ENCODE measurements around the gene USP20.
A peak's percentile ranks its signal among the peaks of the same experiment; 100 is the strongest.

The USP20 gene

DNA sequence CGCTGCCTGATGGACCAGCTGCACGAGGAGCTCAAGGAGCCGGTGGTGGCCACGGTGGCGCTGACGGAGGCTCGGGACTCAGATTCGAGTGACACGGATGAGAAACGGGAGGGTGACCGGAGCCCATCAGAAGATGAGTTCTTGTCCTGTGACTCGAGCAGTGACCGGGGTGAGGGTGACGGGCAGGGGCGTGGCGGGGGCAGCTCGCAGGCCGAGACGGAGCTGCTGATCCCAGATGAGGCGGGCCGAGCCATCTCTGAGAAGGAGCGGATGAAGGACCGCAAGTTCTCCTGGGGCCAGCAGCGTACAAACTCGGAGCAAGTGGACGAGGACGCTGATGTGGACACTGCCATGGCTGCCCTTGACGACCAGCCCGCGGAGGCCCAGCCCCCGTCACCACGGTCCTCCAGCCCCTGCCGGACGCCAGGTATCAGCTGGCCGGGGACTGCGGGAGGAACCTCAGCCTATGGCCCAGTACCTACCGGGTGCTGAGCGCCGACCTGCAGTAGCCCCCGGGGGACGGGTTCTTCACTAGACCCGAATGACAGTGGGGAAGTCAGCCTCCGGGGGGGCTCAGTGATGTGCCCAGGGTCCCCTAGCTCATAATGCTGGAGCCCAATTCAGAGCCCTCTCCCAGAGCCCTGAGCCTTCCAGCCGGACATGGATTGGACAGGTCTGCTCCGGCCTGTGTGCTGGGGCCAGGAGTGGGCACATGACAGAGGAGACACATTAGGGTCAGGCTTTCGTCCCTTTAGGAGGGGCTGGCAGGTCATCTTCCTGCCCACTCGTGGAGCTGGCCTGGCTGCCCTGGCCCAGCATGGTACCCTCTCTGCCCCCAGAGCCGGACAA, 33.0 kb downstream of the USP20 start:
- DNase-seq, result peak; percentile 22
- Mint-ChIP-seq H3K9me3 (no peaks in the 10 kb centered on the region), H3K4me3 (peak overlapping the region; percentile 67), H3K36me3 (peaks cover 63% of the 10 kb centered on the region), H3K4me1 (peaks cover 89% of the 10 kb centered on the region), H3K27me3 (no peaks in the 10 kb centered on the region), H3K27ac (peak overlapping the region; percentile 92)
- CTCF ChIA-PET, result interaction anchor here (0.5 to 2.7 kb wide), 4 partner anchors 17 to 985 kb away, joined by 3 to 15 read pairs (median 4); no protein-coding TSS in a partner anchor

DNA sequence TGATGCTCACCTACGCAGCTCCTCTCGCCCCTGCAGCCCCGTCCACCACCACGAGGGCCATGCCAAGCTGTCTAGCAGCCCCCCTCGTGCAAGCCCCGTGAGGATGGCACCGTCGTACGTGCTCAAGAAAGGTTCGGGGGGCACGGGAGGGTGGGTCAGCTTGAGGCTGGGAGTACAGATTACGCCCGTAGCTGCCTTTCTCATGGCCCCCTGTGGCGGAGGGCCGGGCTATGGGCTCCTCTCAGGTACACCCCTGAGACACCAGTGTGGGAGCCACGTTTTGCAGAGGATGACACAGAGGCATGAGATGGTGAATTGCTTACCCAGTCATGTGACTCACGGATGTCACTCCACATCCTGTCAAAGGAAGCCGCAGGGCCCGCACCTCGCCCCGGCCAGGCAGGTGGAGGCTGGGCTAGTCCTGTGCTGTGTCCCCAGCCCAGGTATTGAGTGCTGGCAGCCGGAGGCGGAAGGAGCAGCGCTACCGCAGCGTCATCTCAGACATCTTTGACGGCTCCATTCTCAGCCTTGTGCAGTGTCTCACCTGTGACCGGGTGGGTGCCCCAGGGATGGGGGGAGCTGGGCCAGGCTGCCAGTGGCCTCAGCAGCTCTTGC, 33.7 kb downstream of the USP20 start:
- H3K27ac Mint-ChIP-seq, result peak overlapping the region; percentile 92
- H3K36me3 Mint-ChIP-seq, result peaks cover 63% of the 10 kb centered on the region
- peak overlapping the region; percentile 67 for H3K4me3 Mint-ChIP-seq
- H3K27me3 Mint-ChIP-seq, result no peaks in the 10 kb centered on the region
- no peaks in the 10 kb centered on the region for H3K9me3 Mint-ChIP-seq
- peaks cover 84% of the 10 kb centered on the region for H3K4me1 Mint-ChIP-seq
- peak; percentile 96 for DNase-seq
- CTCF ChIA-PET, result interaction anchor here (0.5 to 2.7 kb wide), 5 partner anchors 13 to 985 kb away, joined by 3 to 15 read pairs (median 3); no protein-coding TSS in a partner anchor

DNA sequence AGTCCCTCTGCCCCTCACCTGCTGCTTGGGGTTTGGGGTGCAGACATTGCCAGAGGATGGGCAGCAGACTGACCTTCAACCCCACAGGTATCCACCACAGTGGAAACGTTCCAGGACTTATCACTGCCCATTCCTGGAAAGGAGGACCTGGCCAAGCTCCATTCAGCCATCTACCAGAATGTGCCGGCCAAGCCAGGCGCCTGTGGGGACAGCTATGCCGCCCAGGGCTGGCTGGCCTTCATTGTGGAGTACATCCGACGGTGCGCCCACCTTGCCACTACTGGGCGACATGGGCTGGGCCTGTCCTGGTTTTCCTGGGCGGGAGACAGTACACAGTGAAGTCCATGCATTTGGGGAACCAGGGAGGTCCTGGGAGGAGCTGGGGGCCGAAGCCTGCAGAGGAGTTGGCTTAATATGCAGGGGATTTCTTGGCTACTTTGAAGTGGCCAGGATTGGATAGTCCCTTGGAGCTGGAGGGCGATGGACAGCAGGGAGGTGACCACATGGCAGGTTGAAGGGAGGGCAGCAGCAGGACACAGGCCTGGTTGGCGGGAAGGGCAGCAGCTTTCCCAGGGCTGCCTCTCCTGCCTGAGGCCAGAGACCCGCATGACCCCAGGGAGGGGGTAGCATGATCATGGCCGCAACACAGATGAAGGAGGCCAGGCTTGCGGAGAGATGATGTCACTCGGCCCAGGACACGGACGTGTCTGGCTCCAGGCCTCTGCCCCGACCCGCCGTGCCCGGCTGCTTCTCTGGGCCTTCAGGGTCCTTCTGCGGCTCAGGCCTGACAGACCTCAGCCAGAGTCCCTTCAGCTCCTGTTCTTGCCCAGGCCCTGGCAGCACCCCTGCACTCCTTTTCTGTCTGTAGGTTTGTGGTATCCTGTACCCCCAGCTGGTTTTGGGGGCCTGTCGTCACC, 34.6 kb downstream of the USP20 start:
- Mint-ChIP-seq H3K27me3 (no peaks in the 10 kb centered on the region), H3K9me3 (no peaks in the 10 kb centered on the region), H3K4me1 (peaks cover 79% of the 10 kb centered on the region), H3K36me3 (peaks cover 68% of the 10 kb centered on the region), H3K4me3 (peak overlapping the region; percentile 67), H3K27ac (peak overlapping the region; percentile 92)
- CTCF ChIA-PET, result interaction anchor here (1.2 to 2.7 kb wide), 3 partner anchors 12 to 31 kb away, joined by 3 to 15 read pairs (median 3); no protein-coding TSS in a partner anchor
- peak; percentile 21 for DNase-seq

DNA sequence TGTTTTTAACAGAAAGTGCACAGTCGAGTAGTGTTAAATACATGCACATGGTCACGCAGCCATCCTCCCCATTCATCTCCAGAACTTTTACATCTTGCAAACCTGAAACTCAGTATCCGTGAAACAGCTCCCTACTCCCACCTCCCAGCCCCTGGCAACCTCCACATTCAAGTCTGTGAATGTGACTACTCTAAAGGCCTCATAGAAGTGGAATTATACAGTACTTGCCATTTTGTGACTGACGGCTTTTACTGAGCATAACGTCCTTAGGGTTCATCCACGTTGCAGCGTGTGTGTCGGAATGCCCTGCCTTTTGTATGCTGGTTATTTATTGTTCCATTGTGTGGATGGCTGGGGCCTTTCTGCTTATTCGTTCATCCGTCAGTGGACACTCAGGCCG, 35.8 kb downstream of the USP20 start:
- peak; percentile 6 for DNase-seq
- peaks cover 71% of the 10 kb centered on the region for H3K4me1 Mint-ChIP-seq
- H3K4me3 Mint-ChIP-seq, result peak overlapping the region; percentile 67
- no peaks in the 10 kb centered on the region for H3K9me3 Mint-ChIP-seq
- H3K27ac Mint-ChIP-seq, result peak overlapping the region; percentile 92
- no peaks in the 10 kb centered on the region for H3K27me3 Mint-ChIP-seq
- peaks cover 66% of the 10 kb centered on the region for H3K36me3 Mint-ChIP-seq
- CTCF ChIA-PET, result no interaction called here

DNA sequence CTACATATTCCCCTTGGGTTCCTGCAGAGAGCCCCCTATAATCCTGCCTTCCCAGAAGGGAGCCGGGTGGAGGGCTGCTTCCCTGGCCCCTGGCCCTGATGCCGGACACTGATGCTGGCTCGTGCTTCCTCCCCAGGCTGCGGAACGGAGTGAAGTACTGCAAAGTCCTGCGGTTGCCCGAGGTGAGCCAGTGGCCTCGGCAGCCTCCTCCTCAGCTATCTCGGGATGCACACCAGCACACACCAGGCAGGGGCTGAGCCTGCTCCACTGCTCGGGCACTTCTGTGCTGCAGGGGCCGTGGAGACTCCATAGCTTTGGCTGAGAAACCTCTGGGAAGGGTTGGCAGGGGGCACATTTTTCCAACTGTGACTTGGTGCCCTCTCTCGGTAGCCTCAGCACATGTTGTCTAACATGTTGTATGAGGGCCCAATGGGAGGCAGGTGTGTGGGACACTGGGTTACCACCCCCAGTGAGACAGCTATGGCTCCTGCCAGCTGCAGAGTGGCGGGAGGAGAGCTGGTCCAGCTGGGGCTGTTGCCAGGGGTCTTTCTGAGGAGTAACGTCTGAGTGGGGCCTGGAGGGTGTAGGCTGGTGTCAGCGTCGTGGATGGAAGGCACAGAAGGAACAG, 38.4 kb downstream of the USP20 start:
- H3K36me3 Mint-ChIP-seq, result peaks cover 64% of the 10 kb centered on the region
- H3K27me3 Mint-ChIP-seq, result no peaks in the 10 kb centered on the region
- peak overlapping the region; percentile 88 for H3K27ac Mint-ChIP-seq
- CTCF ChIA-PET, result interaction anchor here (0.7 to 1.3 kb wide), 2 partner anchors 13 to 45 kb away, joined by 4 to 7 read pairs; no protein-coding TSS in a partner anchor
- DNase-seq, result no peak
- H3K4me3 Mint-ChIP-seq, result no peak overlapping the region
- H3K4me1 Mint-ChIP-seq, result peaks cover 55% of the 10 kb centered on the region
- H3K9me3 Mint-ChIP-seq, result no peaks in the 10 kb centered on the region

DNA sequence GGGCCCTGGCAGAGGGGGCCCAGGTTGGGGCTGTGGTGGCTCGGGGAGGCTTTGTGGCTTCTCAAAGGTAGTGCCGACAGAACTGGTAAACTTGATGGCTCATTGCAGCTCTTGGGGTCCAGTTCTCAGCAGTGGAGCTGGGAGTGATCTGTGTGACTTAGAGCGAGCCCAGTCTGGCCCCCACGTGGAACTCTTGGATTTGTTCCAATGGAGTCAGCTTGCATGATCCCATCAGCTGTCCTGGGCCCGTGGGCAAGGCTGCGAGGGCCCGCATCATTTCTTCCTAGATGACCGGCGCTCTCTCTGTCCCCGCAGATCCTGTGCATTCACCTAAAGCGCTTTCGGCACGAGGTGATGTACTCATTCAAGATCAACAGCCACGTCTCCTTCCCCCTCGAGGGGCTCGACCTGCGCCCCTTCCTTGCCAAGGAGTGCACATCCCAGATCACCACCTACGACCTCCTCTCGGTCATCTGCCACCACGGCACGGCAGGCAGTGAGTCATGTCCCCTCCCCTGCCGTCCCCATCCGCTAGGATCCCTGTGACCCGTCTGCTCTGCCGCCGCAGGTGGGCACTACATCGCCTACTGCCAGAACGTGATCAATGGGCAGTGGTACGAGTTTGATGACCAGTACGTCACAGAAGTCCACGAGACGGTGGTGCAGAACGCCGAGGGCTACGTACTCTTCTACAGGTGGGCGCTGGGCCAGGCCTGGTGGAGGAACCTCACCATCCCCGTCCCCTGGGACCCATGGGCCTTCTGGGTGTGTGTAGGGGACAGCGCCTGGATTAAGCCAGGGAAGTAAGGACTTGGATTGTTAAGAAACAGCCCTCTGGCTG, 39.2 kb downstream of the USP20 start:
- H3K4me3 Mint-ChIP-seq, result no peak overlapping the region
- peak overlapping the region; percentile 88 for H3K27ac Mint-ChIP-seq
- H3K36me3 Mint-ChIP-seq, result peaks cover 59% of the 10 kb centered on the region
- peak; percentile 18 for DNase-seq
- H3K27me3 Mint-ChIP-seq, result no peaks in the 10 kb centered on the region
- no peaks in the 10 kb centered on the region for H3K9me3 Mint-ChIP-seq
- H3K4me1 Mint-ChIP-seq, result peaks cover 46% of the 10 kb centered on the region
- CTCF ChIA-PET, result interaction anchor here (1.3 kb wide), 1 partner anchor 46 kb away, joined by 4 read pairs; no protein-coding TSS in a partner anchor

DNA sequence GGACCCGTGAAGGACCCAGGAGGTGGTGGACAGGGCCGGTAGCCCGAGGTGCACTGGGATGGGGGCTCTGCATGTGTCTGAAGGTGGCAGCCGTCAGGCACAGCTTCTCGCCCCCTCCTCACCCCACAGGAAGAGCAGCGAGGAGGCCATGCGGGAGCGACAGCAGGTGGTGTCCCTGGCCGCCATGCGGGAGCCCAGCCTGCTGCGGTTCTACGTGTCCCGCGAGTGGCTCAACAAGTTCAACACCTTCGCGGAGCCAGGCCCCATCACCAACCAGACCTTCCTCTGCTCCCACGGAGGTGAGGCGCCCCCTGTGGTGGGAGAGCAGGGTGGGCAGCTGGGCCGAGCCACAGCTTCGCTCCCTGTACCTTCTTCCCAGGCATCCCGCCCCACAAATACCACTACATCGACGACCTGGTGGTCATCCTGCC, 39.9 kb downstream of the USP20 start:
- no peaks in the 10 kb centered on the region for H3K27me3 Mint-ChIP-seq
- peaks cover 59% of the 10 kb centered on the region for H3K36me3 Mint-ChIP-seq
- H3K4me1 Mint-ChIP-seq, result peaks cover 39% of the 10 kb centered on the region
- no peak overlapping the region for H3K4me3 Mint-ChIP-seq
- no peaks in the 10 kb centered on the region for H3K9me3 Mint-ChIP-seq
- no peak for DNase-seq
- H3K27ac Mint-ChIP-seq, result no peak overlapping the region
- CTCF ChIA-PET, result interaction anchor here (1.3 kb wide), 1 partner anchor 47 kb away, joined by 4 read pairs; no protein-coding TSS in a partner anchor

DNA sequence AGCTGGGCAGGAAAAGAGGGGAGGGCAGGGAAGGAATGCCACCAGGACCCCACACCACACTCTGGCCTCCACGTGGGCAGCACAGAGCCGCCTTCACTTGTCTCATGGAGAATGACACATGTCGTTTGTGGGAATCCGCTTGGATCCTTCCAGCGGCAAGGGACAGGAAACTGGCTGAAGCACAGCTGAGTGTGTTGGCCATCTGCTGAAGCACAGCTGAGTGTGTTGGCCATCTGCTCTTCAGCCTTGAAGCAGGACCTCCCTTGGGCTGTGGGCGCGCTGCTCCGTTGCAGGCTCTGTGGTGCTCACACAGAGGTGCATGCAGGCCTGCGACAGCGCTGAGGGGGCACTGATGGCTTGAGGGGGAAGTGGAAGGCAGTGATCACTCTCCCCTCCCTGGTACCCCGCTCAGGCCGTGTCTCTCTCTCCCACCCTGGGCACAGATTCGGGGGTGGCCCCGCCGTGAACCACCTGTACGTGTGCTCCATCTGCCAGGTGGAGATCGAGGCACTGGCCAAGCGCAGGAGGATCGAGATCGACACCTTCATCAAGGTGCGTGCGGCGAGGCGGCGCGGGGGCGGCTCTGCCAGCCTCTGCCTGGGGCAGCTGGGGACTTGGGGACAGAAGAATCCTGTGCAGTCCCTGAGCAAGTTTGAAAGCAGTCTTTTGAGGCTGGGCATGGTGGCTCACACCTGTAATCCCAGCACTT, 40.6 kb downstream of the USP20 start:
- no peak overlapping the region for H3K27ac Mint-ChIP-seq
- DNase-seq, result no peak
- CTCF ChIA-PET, result no interaction called here
- H3K27me3 Mint-ChIP-seq, result no peaks in the 10 kb centered on the region
- H3K4me3 Mint-ChIP-seq, result no peak overlapping the region
- no peaks in the 10 kb centered on the region for H3K9me3 Mint-ChIP-seq
- peaks cover 59% of the 10 kb centered on the region for H3K36me3 Mint-ChIP-seq
- H3K4me1 Mint-ChIP-seq, result peaks cover 33% of the 10 kb centered on the region

DNA sequence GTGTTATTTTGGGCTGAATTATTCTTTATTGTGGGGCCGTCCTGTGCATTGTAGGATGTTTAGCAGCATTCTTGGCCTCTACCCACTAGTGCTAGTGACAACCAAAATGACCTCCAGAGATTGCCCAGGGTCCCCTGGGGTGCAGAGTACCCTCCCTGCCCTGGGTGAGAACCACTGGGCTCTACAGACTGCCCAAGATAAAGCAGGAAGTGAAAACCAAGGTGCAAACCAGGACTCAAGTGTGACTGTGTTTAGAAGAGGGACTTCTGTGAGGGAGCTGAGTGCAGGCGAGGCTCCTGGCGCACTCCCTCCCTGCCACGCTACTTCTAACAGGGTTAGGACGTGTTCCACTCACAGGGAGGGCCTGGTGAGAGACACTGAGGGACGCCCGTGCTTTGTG, 41.6 kb downstream of the USP20 start:
- CTCF ChIA-PET, result no interaction called here
- Mint-ChIP-seq H3K27ac (peak overlapping the region; percentile 51), H3K4me3 (no peak overlapping the region), H3K4me1 (peaks cover 24% of the 10 kb centered on the region), H3K27me3 (no peaks in the 10 kb centered on the region), H3K36me3 (peaks cover 52% of the 10 kb centered on the region), H3K9me3 (no peaks in the 10 kb centered on the region)
- DNase-seq, result no peak

DNA sequence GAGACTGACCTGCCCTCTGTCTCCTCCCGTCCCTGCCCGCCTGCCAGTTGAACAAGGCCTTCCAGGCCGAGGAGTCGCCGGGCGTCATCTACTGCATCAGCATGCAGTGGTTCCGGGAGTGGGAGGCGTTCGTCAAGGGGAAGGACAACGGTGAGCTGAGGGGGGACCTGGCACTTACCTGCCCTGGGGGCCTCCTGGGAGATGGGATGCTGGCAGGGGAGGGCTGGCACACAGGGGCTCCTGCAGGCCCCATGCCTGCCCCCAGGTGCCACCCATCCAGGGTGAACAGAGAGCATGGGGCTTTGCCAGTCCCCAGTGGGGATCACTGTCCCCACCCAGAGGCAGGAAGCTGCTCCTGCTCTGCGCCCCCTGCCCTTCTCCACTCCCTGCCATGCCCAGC, 43.0 kb downstream of the USP20 start:
- no peaks in the 10 kb centered on the region for H3K9me3 Mint-ChIP-seq
- no peak for DNase-seq
- H3K36me3 Mint-ChIP-seq, result peaks cover 47% of the 10 kb centered on the region
- H3K4me3 Mint-ChIP-seq, result no peak overlapping the region
- peaks cover 21% of the 10 kb centered on the region for H3K4me1 Mint-ChIP-seq
- CTCF ChIA-PET, result no interaction called here
- peak overlapping the region; percentile 11 for H3K27ac Mint-ChIP-seq
- H3K27me3 Mint-ChIP-seq, result no peaks in the 10 kb centered on the region

DNA sequence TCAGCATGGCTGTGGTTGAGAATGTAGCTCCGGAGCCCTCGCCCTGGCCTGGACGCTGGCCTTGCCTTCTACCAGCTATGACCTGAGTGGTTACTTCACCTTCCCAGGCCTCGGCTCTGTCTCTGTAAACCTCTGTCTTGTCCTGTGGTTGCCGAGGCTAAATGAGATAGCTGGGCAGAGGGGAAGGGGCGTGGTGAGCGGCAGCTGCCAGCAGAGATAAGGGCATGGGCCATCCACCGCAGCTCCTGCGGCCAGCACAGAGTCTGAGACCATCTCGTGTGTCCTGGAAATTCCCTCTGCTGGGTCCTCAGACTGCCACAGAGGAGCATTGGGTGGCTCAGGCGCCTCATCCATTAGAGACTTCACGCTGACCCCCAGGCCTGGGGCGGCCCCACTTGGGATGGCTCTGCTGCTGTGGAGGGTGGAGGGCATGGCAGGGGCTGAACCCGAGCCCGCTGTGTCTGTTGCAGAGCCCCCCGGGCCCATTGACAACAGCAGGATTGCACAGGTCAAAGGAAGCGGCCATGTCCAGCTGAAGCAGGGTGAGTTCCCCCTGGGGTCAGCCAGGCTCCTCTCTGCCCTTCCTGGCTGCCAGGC, 43.9 kb downstream of the USP20 start:
- H3K9me3 Mint-ChIP-seq, result no peaks in the 10 kb centered on the region
- no peaks in the 10 kb centered on the region for H3K27me3 Mint-ChIP-seq
- H3K27ac Mint-ChIP-seq, result peak overlapping the region; percentile 42
- H3K4me3 Mint-ChIP-seq, result no peak overlapping the region
- CTCF ChIA-PET, result no interaction called here
- H3K36me3 Mint-ChIP-seq, result peaks cover 39% of the 10 kb centered on the region
- no peak for DNase-seq
- peaks cover 26% of the 10 kb centered on the region for H3K4me1 Mint-ChIP-seq

DNA sequence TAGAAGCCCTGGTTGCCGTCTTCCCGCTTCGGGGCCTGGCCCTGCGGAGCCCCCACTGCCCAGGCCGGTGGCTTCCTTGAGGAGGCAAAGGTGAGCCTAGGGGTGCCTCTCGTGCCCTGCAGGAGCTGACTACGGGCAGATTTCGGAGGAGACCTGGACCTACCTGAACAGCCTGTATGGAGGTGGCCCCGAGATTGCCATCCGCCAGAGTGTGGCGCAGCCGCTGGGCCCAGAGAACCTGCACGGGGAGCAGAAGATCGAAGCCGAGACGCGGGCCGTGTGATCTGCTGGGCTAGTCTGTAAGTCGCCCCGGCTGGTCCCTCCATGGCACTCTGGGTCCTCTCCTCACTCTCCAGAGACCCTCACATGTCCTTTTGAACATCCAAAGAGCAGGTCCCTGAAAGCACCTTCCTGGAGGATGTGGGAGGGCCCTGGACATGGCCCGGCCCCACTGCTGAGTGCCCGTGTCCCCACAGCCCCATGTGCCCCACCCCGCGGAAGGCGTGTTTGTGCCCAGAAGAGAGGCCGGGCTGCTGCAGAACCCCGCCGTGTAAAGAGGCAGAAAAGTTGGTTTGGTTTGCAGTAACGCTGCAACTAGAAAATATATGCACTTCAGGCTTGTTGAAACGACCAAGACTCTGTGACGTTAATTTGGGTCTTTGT, 44.9 kb downstream of the USP20 start:
- CTCF ChIA-PET, result interaction anchor here (0.7 kb wide), 1 partner anchor 13 kb away, joined by 3 read pairs; no protein-coding TSS in a partner anchor
- Mint-ChIP-seq H3K36me3 (peaks cover 38% of the 10 kb centered on the region), H3K4me3 (no peak overlapping the region), H3K27ac (peak overlapping the region; percentile 71), H3K4me1 (peaks cover 33% of the 10 kb centered on the region), H3K27me3 (no peaks in the 10 kb centered on the region), H3K9me3 (no peaks in the 10 kb centered on the region)
- DNase-seq, result no peak

Measured in activated naive CD4-positive, alpha-beta T cell treated with anti-CD3 and anti-CD28 coated beads, Interleukin-2, amount 10 ng/mL, durations not matched to agents 7 days and 5 days (primary cell).